KBM-7 (cell line): ENCODE measurements around the gene PHLDA2.
"Not testable (repeated sequence)": the region's sequence is repeated elsewhere in the genome, so short reads cannot be mapped to it uniquely, and the experiment has no call there.

Source experiments
- DNase-seq: peaks from one replicate; pipeline ENCODE4 v3.0.0-alpha.2; 2015
- in situ Hi-C: fragments of 300-500 bp; cut with MboI; formaldehyde crosslinking; loops from 2 replicates; pipeline ENCODE4 v1.14.3; 2020; ENCODE audit warnings: low sequenced_read_pairs, low pct_unique_long_range_greater_than_20kb, mixed read lengths

The PHLDA2 gene

DNA sequence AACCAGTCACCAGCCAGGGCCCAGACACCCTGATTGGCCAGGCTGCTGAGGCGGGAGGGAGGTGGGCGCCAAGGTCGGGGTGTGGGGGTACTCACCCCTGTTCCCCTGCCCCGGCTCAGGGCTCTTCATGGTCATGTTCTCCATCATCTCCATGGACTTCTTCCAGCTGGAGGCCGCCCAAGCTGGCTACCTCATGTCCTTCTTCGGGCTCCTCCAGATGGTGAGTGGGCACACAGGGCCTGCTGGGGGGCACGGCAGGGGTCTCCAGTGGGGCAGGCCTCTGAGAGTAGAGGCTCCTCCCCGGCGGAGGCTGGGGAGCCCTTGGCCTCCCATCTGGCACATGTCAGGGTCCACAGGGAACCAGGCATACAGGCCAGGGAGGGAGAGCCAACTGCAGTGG lies 10.0 kb downstream of the PHLDA2 start:
- DNase-seq, result no peak
- in situ Hi-C loops, result no loop called here

DNA sequence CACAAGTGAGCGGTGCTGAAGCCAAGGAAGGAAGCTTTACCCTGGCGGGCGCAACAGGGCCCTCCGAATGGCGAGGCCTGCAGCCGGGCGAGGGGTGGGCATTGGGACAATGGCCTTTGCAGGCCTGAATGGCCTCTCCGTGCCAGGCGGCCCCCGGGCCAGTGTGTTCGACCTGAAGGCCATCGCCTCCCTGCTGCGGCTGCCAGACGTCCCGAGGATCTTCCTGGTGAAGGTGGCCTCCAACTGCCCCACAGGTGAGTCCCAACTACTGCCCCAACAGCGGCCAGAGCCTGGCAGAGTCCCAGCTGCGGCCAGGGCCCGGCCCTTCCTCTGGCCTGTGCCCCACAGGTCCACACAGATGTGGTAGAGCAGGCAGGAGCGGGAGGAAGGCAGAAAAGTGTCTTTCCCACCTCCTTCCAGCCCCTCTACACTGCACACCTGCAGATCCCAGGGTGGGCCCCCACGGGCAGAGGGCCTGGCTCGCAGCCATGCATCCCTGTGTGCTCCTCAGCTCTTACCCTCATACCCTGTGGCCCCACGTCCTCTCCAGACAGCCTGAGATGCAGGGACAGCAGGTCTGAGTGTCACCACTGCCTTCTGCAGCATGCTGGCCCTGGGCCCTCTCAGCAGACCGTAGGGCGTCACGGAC lies 11.3 kb downstream of the PHLDA2 start:
- no peak for DNase-seq
- in situ Hi-C loops, result no loop called here

DNA sequence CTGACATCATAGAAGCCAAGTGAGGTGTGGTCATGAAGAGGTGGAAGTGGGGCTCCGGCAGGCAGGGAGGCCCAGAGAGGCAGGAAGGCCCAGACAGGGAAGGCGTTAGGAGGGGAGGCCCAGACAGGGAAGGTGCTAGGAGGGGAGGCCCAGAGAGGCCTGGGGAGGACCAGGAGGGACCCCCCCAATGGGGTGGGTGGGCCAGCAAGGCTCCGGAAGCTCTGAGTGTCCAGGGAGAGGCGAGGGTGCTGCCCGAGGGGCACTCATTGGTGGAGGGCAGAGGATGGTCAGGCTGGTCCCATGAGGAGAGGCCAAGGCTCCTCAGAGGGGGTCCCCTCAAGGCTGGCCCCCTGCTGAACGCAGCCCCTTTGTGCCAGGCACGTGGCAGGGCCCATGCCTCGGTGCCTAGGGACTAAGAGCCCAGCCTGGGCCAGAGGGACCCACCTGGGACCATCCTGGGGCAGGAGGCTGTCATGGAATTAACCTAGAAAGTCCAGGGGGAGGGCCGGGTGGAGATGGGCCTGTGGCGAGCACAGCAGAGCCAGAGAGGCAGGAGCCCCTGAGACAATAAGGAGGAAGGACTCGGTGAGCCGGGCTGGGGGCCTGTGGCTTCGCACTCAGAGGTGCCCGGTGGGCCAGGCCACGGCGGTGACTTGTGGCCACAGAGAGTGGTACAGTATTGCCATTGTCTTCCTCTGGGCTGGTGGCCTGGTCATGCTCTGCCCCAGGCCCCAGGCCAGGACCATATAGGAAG lies 12.2 kb downstream of the PHLDA2 start:
- in situ Hi-C loops, result no loop called here
- DNase-seq, result no peak

DNA sequence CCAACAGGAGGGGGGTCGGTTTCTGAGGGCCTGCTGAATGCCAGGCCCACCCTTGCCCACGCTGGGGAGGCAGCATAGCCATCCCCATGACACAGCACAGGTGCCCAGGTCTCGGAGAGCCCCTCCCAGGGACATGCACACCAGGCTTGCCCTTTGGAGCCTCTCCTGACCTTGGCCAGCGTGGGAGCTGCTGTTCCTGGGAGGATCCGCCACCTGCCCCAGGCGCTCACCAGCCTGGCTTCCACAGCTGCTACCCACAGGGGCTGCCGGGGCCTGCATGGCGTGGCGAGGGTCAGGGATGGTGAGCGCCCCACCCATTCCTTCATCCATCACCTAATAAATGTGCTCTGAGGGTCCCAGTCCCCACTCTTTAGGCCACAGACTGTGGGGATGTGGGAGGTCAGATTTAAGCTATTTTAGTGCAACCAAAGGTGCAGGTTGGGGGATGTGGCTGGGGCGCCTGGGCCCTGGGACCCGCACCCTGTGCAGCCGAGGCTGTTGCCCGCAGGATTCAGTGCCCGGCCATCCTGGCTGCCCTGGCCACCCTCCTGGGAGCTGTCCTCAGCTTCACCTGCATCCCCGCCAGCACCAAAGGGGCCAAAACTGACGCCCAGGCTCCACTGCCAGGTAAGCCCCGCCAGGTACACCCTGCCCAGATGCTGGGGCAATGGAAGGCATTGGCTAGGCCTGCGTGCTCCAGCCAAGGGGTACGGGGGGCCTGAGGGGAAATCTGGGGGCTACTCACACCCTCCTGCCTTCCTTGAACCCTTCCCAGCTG lies 12.9 kb downstream of the PHLDA2 start:
- DNase-seq, result no peak
- in situ Hi-C loops, result no loop called here

DNA sequence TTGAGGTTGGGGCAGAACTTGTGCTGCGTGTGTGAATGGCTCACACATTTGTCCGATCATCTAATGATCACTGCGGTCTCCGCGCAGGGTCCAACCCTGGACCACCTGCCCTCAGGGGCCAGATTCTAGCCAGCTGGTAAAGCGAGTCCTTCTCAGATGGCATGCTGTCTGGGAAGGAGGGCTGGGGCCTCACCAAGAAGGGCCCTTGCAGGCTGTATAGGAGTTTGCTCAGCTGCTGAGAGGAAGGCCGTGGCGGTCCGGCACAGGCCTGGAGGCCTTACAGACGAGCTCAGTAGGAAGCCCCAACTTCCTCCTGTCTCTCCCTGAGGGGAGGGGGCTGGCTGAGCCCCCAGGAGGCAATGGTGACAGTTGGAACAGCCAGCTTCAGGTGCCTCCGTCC lies 13.7 kb downstream of the PHLDA2 start:
- no peak for DNase-seq
- in situ Hi-C loops, result no loop called here

DNA sequence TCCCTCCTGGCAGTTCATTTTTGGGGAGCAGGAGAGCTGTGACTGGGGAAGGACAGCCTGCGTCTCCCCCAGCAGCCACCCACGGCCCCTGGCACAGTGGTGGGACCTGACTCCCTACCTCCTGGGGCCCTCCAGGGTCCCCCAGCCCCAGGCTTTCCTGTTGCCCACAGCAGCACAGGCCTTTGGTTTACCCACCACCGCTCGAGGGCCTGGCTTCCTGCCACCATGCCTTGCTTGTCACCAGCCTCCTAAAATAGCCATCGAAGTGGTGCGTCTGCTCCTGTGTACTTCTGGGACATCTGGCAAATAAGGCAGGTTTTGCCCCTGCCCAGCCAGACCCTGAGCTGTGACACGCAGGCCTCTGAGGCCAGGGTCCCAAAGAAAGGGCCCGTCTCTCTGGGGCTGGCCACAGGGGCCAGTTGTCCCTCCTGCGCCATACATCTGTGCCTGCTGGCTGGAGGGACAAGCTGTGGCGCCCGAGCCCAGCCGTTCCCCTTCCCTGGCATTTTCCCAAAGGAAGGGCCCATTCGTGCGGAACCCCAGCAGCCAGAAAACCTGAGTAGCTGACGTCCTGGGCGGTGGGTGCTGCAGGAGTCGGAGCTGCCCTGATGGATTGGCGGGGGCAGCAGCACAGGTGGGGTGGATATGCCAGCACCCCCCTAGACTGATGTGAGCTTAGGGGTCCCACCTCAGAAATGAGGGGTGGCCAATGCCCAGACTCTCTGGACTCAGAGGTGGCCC lies 14.6 kb downstream of the PHLDA2 start:
- DNase-seq, result no peak

DNA sequence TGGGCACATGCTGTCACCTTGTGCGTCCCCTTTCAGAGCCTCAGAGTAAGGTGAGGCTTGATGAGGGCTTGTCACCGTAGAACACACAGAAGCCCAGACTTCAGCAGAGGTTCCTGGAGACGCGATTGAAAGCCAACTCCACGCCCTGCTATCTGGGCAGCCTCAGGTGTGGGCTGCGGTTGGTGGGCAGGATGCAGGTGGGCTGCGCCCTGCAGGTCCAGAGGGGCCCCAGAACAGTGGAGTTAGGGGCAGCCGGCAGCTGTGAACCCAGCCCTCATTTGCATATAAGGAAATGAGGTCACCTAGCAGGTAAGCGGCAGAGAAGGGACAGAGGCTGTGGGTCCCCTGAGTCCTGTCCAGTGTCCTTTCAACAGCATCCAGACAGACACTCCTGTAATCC lies 15.4 kb downstream of the PHLDA2 start:
- in situ Hi-C loops, result no loop called here
- DNase-seq, result no peak

More for the DNA sequence above, 14.6 kb downstream of the PHLDA2 start:
- in situ Hi-C loops, result no loop called here

DNA sequence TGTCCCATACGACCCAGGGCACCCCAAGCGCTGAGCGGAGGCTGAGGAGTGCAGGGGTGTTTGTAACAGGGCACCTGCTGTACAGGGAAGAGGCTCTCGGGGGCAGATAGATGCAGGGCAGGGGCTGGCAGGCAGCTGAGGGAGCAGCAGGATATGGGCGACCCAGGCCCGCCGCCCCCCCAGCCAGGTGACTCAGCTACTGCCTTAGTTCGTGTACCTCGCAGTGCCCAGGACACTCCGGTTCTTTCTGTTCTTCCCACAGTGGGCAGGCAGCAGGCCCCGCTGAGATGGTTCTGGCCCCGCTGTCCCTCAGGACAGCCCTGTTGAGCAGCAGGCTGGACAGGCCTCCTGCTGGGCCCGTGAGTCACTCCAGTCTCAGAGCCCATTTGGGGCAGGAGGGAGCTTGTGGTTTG lies 16.2 kb downstream of the PHLDA2 start:
- in situ Hi-C loops, result no loop called here
- no peak for DNase-seq

DNA sequence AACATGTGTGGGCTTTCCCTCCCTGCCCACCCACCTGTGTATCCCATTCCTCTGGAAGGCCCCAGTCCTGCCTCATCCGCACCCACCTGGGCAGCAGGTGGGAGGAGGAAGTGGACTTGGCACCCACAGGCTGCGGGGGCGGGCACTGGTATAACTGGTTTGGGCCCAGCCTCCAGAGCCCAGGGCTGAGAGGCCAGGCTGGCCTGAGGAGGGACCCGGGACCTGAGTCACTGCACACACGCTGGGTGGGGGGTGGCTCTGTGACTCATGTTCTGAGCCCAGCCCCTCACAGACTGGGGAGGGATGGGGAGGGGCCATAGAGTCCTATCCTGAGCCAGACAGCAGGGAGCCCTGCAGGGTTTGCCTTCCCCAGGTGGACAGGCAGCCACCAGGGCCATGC lies 16.7 kb downstream of the PHLDA2 start:
- in situ Hi-C loops, result no loop called here
- DNase-seq, result no peak

DNA sequence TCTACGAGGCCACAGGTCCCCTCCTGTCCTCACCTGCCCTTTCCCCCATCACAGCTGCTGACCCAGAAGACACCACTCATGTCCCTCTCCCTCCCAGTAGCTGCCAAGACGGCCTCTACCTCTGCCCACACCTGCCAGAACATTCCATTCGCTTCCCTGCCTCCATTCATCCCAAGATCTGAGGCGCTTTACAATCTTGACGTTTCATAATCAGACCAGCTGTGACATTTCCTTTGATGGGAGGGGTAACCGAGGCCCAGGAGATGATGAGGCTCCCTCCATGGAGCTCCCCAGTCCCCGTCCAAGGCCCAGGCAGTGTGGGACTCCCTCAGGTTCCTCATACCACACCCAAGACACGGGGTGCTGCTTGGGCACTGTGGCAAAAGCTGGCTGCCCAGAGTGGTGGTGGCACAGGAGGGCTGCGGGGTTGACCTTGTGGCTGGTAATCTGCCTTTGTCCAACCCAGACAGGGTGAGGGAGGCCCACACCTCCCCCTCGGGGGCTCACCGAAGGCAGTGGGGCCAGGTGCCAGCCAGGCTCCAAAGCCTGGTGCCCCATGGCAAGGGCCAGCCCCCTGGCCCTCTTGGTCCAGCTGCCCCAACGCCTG lies 17.3 kb downstream of the PHLDA2 start:
- DNase-seq, result no peak
- in situ Hi-C loops, result no loop called here

DNA sequence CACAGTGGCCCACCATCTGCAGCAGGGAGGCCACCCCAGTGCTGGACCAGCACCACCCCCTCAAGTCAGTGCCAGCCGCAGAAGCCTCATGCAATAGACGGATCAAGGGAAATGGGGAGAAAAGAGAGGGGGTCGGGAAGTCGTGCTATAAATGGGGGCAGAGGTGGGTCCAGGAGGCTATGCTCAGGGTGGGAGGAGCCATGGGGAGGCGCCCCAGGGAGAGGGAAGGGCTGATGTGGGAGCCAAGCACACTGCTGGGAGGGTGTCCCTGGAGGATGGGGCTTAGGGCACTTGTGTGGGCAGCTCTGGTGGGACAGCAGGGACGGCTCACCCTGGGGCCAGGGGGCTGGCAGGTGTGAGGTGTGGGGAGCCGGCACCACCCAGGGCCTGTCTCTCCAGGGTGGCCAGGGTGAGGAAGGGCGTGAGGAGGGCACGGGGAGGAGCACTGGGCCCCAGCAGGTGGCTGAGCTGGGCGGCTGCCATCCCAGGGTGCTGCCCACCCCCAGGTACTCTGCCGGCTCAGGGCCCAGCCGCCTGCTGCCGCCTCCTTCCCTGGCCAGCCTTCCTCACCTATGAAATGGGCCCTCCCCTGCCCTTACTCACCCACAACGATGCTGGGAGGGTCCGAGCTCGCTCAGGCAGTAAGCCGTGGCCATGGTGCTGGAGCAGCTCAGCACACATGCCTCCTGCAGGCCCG lies 18.0 kb downstream of the PHLDA2 start:
- in situ Hi-C loops, result no loop called here
- no peak for DNase-seq

DNA sequence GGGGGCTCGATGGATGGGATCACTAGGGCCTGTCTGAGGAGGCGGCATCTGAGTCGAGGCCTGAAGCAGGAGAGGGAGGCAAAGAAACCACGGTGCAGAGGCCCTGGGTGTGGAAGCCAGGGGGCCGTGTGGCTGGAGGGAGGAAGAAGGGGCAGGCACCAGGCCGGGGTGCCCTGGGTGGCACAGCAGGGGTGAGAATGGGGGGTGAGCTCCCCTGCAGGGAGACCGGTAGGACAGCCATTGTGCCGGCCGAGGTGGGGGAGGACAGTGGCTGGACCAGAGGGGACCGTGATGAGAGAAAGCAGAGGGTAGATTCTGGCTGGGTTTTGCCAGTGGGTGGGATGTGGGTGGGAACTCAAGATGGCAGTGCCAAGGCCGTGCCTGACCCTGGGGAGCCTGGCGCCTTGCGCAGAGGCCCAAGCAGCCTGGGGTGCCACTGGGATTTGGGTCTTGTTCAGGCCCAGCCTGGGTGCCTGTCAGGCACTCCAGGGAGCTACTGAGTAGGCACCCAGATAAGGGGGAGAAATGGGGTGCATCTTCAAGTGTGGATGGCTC lies 18.7 kb downstream of the PHLDA2 start:
- in situ Hi-C loops, result no loop called here
- DNase-seq, result no peak

DNA sequence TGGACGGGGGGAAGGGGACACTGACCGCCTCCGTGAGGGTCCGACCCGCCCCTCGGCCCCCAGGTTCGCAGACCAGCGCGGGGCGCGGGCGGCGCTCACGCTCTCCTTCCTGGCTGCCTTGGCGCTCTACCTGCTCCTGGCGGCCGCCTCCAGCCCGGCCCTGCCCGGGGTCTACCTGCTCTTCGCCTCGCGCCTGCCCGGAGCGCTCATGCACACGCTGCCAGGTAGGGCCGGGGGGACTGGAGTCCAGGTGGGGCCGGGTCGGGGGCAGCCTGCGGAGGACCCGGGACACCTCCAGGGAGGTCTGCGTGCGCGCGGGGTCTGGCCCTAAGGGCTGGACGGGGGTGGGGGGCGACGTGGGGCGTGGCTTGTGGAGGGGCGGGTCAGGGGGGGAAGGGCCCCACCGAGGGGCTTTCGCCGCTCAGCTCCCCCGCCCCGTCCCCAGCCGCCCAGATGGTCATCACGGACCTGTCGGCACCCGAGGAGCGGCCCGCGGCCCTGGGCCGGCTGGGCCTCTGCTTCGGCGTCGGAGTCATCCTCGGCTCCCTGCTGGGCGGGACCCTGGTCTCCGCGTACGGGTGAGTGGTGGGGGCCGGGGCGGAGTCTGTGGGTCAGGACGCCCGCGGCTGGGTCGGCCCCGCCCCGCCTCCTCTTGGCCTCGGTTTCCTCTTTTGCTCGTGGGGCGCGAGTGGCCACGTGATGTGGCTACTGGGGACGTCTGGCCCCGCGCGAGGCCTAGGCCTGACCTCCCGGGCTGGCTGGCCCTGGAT lies 19.9 kb downstream of the PHLDA2 start:
- in situ Hi-C loops, result no loop called here
- DNase-seq, result no peak

DNA sequence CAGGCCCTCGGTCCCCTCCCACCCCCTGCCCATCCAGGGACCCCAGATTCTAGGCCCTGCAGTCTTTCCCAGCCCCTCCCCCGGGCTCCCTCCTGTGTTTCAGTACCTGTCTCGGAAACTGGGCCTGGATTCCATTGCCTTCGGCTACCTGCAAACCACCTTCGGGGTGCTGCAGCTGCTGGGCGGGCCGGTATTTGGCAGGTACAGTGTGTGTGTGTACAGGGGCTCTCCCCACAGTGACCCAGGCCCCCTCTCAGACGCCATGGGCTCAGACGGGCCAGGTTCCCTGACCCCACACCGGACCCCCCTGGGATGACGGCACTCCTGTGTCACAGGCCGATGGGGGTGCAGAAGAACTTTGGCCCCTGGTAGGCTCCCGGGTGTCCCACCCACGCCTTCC lies 21.1 kb downstream of the PHLDA2 start:
- no peak for DNase-seq
- in situ Hi-C loops, result no loop called here

DNA sequence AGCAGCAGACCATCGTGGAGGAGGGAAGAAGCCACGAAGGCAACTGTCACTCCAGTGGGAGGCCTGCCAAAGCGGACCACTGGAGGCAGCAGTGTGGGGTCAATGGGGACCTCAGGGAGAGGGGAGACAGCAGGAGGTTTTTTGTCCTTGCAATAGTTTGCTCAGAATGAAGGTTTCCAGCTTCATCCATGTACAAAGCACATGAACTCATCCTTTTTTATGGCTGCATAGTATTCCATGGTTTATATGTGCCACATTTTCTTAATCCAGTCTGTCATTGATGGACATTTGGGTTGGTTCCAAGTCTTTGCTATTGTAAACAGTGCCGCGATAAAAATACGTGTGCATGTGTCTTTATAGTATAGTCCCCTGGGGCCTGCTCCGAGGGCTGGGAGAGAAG lies 23.9 kb downstream of the PHLDA2 start:
- in situ Hi-C loops, result not testable (repeated sequence)

DNA sequence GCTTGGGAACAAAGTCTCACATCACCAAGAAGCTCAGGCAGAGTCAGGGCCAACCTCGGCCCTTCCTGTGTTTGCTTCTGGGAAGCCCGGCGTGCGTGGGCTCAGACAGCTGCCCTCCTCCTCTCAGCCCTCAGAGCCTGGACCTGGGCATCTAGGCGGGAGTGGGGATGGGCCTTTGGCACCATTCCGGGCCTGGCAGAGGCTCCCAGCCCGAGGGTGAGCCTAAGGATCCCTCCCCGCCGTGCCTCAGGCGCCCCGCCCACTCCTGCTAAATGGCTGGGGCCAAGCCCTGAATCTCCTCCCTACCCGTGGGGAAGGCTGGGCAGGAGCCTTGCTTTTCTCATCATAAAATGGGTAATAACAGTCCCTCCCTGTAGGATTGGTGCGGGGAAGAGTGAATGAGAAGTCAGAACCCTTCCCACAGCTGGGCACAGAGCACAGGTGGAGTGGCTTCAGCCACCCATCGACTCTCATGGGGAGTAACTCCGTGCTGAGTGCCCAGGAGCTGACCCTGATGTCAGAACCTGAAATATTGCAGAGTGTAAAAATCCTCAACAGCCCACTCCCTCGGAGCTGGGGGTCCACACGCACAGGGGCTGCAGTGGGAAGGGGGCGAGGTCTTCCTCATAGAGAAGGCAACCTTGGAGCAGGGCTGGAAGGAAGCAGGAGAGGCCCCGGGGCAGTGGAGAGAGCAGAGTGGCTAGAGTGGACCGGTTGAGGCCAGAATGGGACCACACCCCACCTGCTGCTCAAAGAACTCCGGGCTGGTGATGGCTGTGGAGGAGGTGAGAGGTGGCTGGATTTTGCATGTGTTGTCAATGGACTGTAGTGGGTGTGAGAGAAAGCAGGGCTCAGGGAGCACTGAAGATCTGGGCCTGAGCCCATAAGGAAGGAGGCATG lies 24.8 kb downstream of the PHLDA2 start:
- DNase-seq, result no peak
- in situ Hi-C loops, result no loop called here

More for the DNA sequence above, 23.9 kb downstream of the PHLDA2 start:
- DNase-seq, result not testable (repeated sequence)

DNA sequence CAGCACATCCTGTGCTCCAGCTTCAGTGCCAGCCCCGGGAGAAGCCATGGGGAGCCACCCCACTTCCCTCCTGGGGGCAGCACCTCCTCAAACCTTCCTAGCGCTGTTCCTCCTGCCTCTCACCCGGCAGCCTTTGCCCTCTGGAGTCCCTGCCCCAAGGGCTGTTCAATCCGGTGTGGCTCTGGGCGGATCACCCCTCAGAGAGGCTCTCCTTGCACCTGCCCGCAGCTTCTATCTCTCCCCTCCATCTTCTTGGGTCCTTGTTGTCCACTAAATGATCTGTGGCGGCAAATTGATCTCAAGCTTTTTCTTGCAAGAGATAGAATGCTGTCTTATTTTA lies 25.6 kb downstream of the PHLDA2 start:
- in situ Hi-C loops, result no loop called here
- DNase-seq, result no peak
